K562 (cell line): ENCODE measurements around the gene CENPI. TPM values are rescaled to one million over a fixed set of nuclear protein-coding genes. Genes with fewer than 3 reads are reported as not detected.

Source experiments
- ARID1B ChIP-seq: fragments of 450-650 bp; IDR thresholded peaks from 2 replicates; pipeline ENCODE4 v1.6.1; 2016; ENCODE audit warnings: antibody characterized with exemption, mild to moderate bottlenecking, inconsistent platforms
- FOXK2 ChIP-seq, 2 experiments: fragments of 450-650 bp; IDR thresholded peaks in 1 of 2; conservative IDR thresholded peaks in 1 of 2; 2 replicates each; pipeline ENCODE4 v1.6.1; 2016; ENCODE audit warnings: low read depth in 2 of 2, mild to moderate bottlenecking in 1 of 2
- HIVEP1 ChIP-seq: fragments of 250-450 bp; sonication (Bioruptor Pico); IDR thresholded peaks from 2 replicates; pipeline ENCODE4 v1.4.0; 2020; ENCODE audit warnings: mild to moderate bottlenecking
- PKNOX1 ChIP-seq: fragments of 450-650 bp; IDR thresholded peaks from 2 replicates; pipeline ENCODE4 v1.6.1; 2016
- RNF2 ChIP-seq: sonication (generic); IDR thresholded peaks from 2 replicates; pipeline ENCODE4 v1.6.1; 2016
- SIX5 ChIP-seq, 2 experiments: IDR thresholded peaks; 2 replicates each; pipeline ENCODE4 v1.6.1; 2011; ENCODE audit warnings: low read length in 2 of 2, borderline replicate concordance in 1 of 2, low read depth in 1 of 2, mild to moderate bottlenecking in 1 of 2, moderate library complexity in 1 of 2; ENCODE audit not compliant: insufficient read depth in 1 of 2
- SMARCA4 ChIP-seq: fragments of 450-650 bp; IDR thresholded peaks from 2 replicates; pipeline ENCODE4 v1.6.1; 2016
- STAT5A ChIP-seq: IDR thresholded peaks from 2 replicates; pipeline ENCODE4 v1.6.1; 2012; ENCODE audit warnings: low read length, inconsistent platforms, borderline replicate concordance
- ZNF121 ChIP-seq: sonication (generic); formaldehyde crosslinking; conservative IDR thresholded peaks from 2 replicates; pipeline ENCODE4 v1.8.0; 2022; ENCODE audit warnings: missing genetic modification reagents
- ZNF174 ChIP-seq: fragments of 250-450 bp; sonication (Bioruptor Pico); IDR thresholded peaks from 2 replicates; pipeline ENCODE4 v1.4.0; 2020; ENCODE audit warnings: mild to moderate bottlenecking
- ZSCAN29 ChIP-seq: fragments of 450-650 bp; IDR thresholded peaks from 2 replicates; pipeline ENCODE4 v1.6.1; 2017
- polyA plus RNA-seq, 8 experiments: library from polyadenylated mRNA; depleted of rRNA in 4 of 8; stranded (reverse) in 5 of 8; unstranded in 3 of 8; fragments of >200 nt; fragmentation: Nextera tagmentation in 2 of 8; fragmentation: Illumina TruSeq in 1 of 8; extraction: Ambion mirVana in 2 of 8; extraction: Trizol in 1 of 8; gene quantifications; 2 replicates each; pipeline versions ENCODE4 v1.2.1 to v1.2.3, GENCODE V29; 2011 to 2014; ENCODE audit warnings: inconsistent platforms in 1 of 8, missing spikeins in 1 of 8
- total RNA-seq, 7 experiments: library from RNA; depleted of rRNA in 6 of 7; stranded (reverse); fragments of >200 nt in 6 of 7; fragmentation: Illumina TruSeq in 2 of 7; extraction: Trizol in 2 of 7; gene quantifications; 2 replicates each; pipeline versions ENCODE4 v1.2.1 to v1.2.3, GENCODE V29; 2011 to 2021; ENCODE audit warnings: low replicate concordance in 1 of 7
- TF ChIP-seq, protein P1 (sequence below): conservative IDR thresholded peaks from 2 replicates; pipeline ENCODE4 v1.6.1; 2011; ENCODE audit warnings: low read depth, mild to moderate bottlenecking, low read length; ENCODE audit not compliant: control insufficient read depth

Gene CENPI
- total and polyA plus RNA-seq, 9 of the 15 experiments (the other 6 are each of a cell fraction or from before 2014, with no cell fraction given): 6.6 to 23.5 (median 14.9) TPM

DNA sequence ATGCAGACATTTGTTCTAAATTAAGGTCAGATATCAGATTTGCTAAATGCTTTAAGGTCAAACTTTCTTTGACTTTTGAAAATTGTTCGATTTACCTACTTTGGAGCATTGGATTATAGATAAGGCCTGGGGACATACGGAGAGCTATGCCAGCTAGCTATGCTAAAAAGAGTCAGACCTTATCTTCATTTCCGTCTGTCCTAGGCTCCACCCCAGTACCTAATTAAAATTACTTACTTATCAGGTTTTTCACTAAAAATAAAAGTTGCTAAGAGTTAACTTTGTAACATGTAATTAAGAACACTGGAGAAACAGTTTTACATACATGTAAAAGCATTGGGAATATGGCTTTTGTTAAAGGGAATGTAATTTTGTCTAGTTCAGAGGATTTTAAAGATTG lies 26.4 kb upstream of the CENPI start (continued):
- TF ChIP-seq ZSCAN29: no peak
- TF ChIP-seq SMARCA4: 0 out of 2 replicates have a peak, but pooled peaks have one; percentile 18
- TF ChIP-seq, protein P1, sequence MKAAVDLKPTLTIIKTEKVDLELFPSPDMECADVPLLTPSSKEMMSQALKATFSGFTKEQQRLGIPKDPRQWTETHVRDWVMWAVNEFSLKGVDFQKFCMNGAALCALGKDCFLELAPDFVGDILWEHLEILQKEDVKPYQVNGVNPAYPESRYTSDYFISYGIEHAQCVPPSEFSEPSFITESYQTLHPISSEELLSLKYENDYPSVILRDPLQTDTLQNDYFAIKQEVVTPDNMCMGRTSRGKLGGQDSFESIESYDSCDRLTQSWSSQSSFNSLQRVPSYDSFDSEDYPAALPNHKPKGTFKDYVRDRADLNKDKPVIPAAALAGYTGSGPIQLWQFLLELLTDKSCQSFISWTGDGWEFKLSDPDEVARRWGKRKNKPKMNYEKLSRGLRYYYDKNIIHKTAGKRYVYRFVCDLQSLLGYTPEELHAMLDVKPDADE: no peak
- TF ChIP-seq HIVEP1 (CRISPR knock-in tag): no peak
- no peak for TF ChIP-seq SIX5 (IDR thresholded peaks at IDR 0.05; ENCODE audit: borderline replicate concordance in 1 of 2, insufficient read depth in 1 of 2, low read depth in 1 of 2, low read length in 2 of 2)
- TF ChIP-seq ZNF174 (CRISPR knock-in tag): no peak
- TF ChIP-seq STAT5A: no peak
- TF ChIP-seq FOXK2 (conservative IDR thresholded peaks at IDR 0.05 in 1 of 2, IDR thresholded peaks at IDR 0.05 in 1 of 2; ENCODE audit: low read depth in 2 of 2): no peak
- TF ChIP-seq PKNOX1: no peak
- TF ChIP-seq RNF2: no peak
- peak; percentile 60 for TF ChIP-seq ARID1B
- no peak for TF ChIP-seq ZNF121 (CRISPR knock-in tag)
